Neuronal stem cell (in vitro differentiated cells): ENCODE measurements around the gene FAM240A.
A peak's percentile ranks its signal among the peaks of the same experiment; 100 is the strongest.
"Not testable (repeated sequence)": the region's sequence is repeated elsewhere in the genome, so short reads cannot be mapped to it uniquely, and the experiment has no call there.

Source experiments
- DNase-seq: peaks from one replicate; pipeline ENCODE4 v3.0.0-alpha.2; 2013; ENCODE audit warnings: low spot score
- H2AFZ ChIP-seq: one replicate; pipeline ENCODE4 v1.6.1; 2013; ENCODE audit warnings: mild to moderate bottlenecking, low read length, inconsistent platforms
- H2AK5ac ChIP-seq: 2 replicates; pipeline ENCODE4 v1.6.1; 2013; ENCODE audit warnings: low read depth, mild to moderate bottlenecking, inconsistent platforms, low read length, moderate library complexity, mixed read lengths
- H2BK120ac ChIP-seq: 2 replicates; pipeline ENCODE4 v1.6.1; 2013; ENCODE audit warnings: low read depth, mild to moderate bottlenecking, inconsistent platforms, low read length, moderate library complexity, mixed read lengths
- H2BK12ac ChIP-seq: one replicate; pipeline ENCODE4 v1.6.1; 2013; ENCODE audit warnings: low read length, inconsistent platforms
- H2BK15ac ChIP-seq: 2 replicates; pipeline ENCODE4 v1.6.1; 2013; ENCODE audit warnings: mild to moderate bottlenecking, low read length, inconsistent platforms, mixed read lengths
- H2BK5ac ChIP-seq: one replicate; pipeline ENCODE4 v1.6.1; 2013; ENCODE audit warnings: inconsistent platforms, mild to moderate bottlenecking, low read length, moderate library complexity
- H3K14ac ChIP-seq: one replicate; pipeline ENCODE4 v1.6.1; 2013; ENCODE audit warnings: low read length, inconsistent platforms
- H3K18ac ChIP-seq: 2 replicates; pipeline ENCODE4 v1.6.1; 2013; ENCODE audit warnings: low read length, inconsistent platforms
- H3K23ac ChIP-seq: 2 replicates; pipeline ENCODE4 v1.6.1; 2013; ENCODE audit warnings: low read depth, mild to moderate bottlenecking, mixed read lengths, low read length, inconsistent platforms; ENCODE audit not compliant: poor library complexity
- H3K27ac ChIP-seq: replicated peaks from 3 replicates; pipeline ENCODE4 v1.5.1; 2013; ENCODE audit warnings: low read length, inconsistent platforms
- H3K27me3 ChIP-seq, 3 experiments: 2 replicates each; pipeline ENCODE4 v1.6.1; 2013; ENCODE audit warnings: low read length in 3 of 3, mild to moderate bottlenecking in 2 of 3, inconsistent platforms in 1 of 3, low read depth in 1 of 3, mixed read lengths in 1 of 3, moderate library complexity in 1 of 3; ENCODE audit not compliant: control insufficient read depth in 3 of 3, insufficient read depth in 3 of 3
- H3K36me3 ChIP-seq, 2 donors: replicated peaks in 1 of 2; 2 replicates each; pipeline ENCODE4 v1.6.1; 2013; ENCODE audit warnings: low read length in 2 of 2; ENCODE audit not compliant: control insufficient read depth in 2 of 2, insufficient read depth in 2 of 2
- H3K4ac ChIP-seq: 2 replicates; pipeline ENCODE4 v1.6.1; 2013; ENCODE audit warnings: inconsistent platforms, mild to moderate bottlenecking, low read length, moderate library complexity
- H3K4me1 ChIP-seq, 2 donors: 1 replicate in 1 of 2; 2 replicates in 1 of 2; pipeline ENCODE4 v1.6.1; 2013; ENCODE audit warnings: low read length in 2 of 2, low read depth in 1 of 2; ENCODE audit not compliant: control insufficient read depth in 2 of 2, insufficient read depth in 1 of 2
- H3K4me2 ChIP-seq: one replicate; pipeline ENCODE4 v1.6.1; 2013; ENCODE audit warnings: mild to moderate bottlenecking, low read length, inconsistent platforms; ENCODE audit not compliant: insufficient read depth, poor library complexity, severe bottlenecking
- H3K4me3 ChIP-seq, 2 donors: 2 replicates each; pipeline ENCODE4 v1.5.1; 2013; ENCODE audit warnings: low read length in 2 of 2, mild to moderate bottlenecking in 2 of 2, inconsistent platforms in 1 of 2, moderate library complexity in 1 of 2
- H3K79me1 ChIP-seq: one replicate; pipeline ENCODE4 v1.6.1; 2013; ENCODE audit warnings: low read depth, mild to moderate bottlenecking, inconsistent platforms, low read length, moderate library complexity
- H3K9ac ChIP-seq: one replicate; pipeline ENCODE4 v1.6.1; 2013; ENCODE audit warnings: mild to moderate bottlenecking, low read depth, low read length, inconsistent platforms; ENCODE audit not compliant: poor library complexity
- H3K9me3 ChIP-seq, 2 donors: replicated peaks in 1 of 2; 2 replicates each; pipeline versions ENCODE3 to v1.6.1; 2013; ENCODE audit warnings: low read length in 2 of 2, mild to moderate bottlenecking in 2 of 2, inconsistent platforms in 1 of 2, low read depth in 1 of 2, mixed read lengths in 1 of 2, moderate library complexity in 1 of 2; ENCODE audit not compliant: control insufficient read depth in 2 of 2, insufficient read depth in 1 of 2
- H4K8ac ChIP-seq: one replicate; pipeline ENCODE4 v1.6.1; 2013; ENCODE audit warnings: low read depth, mild to moderate bottlenecking, inconsistent platforms, low read length, moderate library complexity
- H4K91ac ChIP-seq: one replicate; pipeline ENCODE4 v1.6.1; 2013; ENCODE audit warnings: low read length, low read depth, mild to moderate bottlenecking, inconsistent platforms; ENCODE audit not compliant: poor library complexity
- WGBS, 2 donors: extraction: QIAGEN DNeasy Blood & Tissue Kit; methylation state at CpG; one replicate each; pipeline ENCODE4 v1.1.7; 2013; ENCODE audit warnings: missing lambda C conversion rate in 2 of 2, mixed read lengths in 1 of 2; ENCODE audit not compliant: insufficient read length in 2 of 2, insufficient replicate concordance in 1 of 2; ENCODE audit errors: extremely low coverage in 2 of 2; 5-methylcytosine and 5-hydroxymethylcytosine counted together

The FAM240A gene

DNA sequence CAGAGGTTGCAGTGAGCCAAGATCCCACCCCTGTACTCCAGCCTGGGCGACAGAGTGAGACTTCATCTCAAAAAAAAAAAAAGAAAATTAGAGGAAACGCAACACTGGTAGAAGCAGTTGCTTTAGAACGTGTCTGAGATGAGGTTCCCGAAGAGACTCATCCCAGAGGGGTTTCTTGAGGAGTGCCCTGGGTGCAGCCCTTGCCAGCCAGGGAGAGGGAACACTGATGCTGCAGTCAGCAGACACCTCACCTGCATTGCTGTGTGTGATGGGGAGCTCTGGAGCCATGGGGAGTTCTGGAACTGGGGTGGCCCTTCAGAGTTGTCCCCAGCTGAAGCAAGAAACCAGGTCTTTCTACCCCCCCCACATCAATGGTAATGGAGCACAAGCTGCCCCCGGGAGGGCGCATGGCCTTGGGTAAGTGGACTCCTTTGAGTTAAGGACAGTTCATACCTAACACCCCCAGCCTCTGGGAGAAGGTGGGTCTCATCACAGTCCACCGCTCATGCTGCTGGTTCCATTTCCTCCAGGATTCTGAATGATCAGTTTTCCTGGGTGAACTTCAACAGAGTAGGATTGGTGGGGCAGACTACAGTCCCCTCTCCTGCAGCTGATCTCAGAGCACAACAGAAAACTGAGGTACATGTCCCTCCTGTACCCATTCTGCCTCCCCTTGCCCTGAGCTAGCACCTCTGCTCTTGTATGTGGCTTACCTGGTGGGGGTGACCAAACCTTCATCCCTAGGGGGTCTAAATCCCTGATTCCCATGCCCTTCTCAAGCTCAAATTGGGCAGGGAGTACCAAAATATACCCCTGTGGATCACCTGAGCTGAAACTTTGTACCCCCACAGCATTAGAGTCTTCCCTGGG, 27.5 kb upstream of the FAM240A start:
- Histone ChIP-seq H3K27ac (no peak overlapping the region), H3K18ac (no peak overlapping the region), H3K79me1 (no peaks in the 10 kb centered on the region), H2AFZ (no peak overlapping the region), H3K9me3 (no peaks in the 10 kb centered on the region), H2BK12ac (no peak overlapping the region), H3K4me1 (no peaks in the 10 kb centered on the region), H3K23ac (peak overlapping the region; percentile 29), H3K27me3 (peaks cover 0 to 11% (median 11%) of the 10 kb centered on the region in 3 experiments), H2BK120ac (no peak overlapping the region), H3K14ac (no peak overlapping the region), H3K4ac (no peak overlapping the region), H2BK15ac (no peak overlapping the region), H4K91ac (no peak overlapping the region), H3K4me3 (no peak overlapping the region), H3K4me2 (no peak overlapping the region), H3K36me3 (no peaks in the 10 kb centered on the region), H4K8ac (no peak overlapping the region), H3K9ac (no peak overlapping the region), H2AK5ac (peak overlapping the region; percentile 18), H2BK5ac (peak overlapping the region; percentile 10)
- DNase-seq = no peak
- no CpG with 5 or more reads among the region's 7 CpGs for WGBS, 2 donors

DNA sequence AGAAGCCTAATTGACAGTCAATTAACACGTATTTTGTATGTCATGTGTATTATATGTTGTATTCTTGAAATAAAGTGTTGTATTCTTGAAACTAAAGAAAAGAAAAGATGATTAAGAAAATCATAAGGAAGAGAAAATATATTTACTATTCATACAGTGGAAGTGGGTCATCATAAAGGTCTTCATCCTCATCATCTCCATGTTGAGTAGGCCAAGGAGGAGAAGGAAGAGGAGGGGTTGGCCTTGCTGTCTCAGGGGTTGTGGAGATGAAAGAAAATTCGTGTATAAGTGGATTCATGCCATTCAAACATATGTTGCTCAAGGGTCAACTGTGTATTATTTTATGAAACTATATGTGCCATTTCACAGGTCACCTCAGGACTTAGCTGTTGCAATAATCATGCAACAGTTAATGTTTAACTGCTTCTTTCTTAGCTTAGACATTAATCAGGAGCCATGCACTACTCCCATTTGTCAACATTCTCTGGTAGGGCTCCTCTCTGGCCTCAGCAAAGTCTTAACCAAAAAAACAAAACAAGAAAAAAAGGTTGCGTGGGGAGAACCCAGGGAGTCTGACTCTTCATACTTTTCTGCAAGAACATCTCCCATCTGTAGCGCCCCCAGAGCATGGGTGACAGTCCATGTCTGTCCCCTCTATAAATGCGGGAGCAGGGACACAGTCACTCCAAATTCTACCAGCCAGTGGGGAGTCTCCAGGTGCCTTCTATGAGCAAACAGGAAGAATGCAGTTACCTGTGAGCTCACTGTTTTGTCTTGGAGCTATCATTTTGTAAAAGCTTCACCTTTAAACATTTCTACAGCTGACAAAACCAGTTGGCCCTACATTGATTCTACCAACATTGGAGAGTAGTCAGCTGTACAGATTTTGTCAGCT, 26.3 kb upstream of the FAM240A start:
- Histone ChIP-seq H2AFZ (no peak overlapping the region), H3K4me1 (no peaks in the 10 kb centered on the region), H2BK5ac (no peak overlapping the region), H3K36me3 (no peaks in the 10 kb centered on the region), H3K27me3 (no peaks in the 10 kb centered on the region), H2BK120ac (no peak overlapping the region), H2AK5ac (no peak overlapping the region), H3K14ac (no peak overlapping the region), H3K18ac (no peak overlapping the region), H3K23ac (no peak overlapping the region), H2BK12ac (no peak overlapping the region), H3K79me1 (no peaks in the 10 kb centered on the region), H3K9me3 (no peaks in the 10 kb centered on the region), H3K9ac (no peak overlapping the region), H2BK15ac (no peak overlapping the region), H3K4me3 (no peak overlapping the region), H4K91ac (no peak overlapping the region), H4K8ac (peak overlapping the region; percentile 29), H3K4ac (no peak overlapping the region), H3K4me2 (no peak overlapping the region), H3K27ac (no peak overlapping the region)
- WGBS, 2 donors = no CpG with 5 or more reads among the region's 5 CpGs
- DNase-seq = no peak

DNA sequence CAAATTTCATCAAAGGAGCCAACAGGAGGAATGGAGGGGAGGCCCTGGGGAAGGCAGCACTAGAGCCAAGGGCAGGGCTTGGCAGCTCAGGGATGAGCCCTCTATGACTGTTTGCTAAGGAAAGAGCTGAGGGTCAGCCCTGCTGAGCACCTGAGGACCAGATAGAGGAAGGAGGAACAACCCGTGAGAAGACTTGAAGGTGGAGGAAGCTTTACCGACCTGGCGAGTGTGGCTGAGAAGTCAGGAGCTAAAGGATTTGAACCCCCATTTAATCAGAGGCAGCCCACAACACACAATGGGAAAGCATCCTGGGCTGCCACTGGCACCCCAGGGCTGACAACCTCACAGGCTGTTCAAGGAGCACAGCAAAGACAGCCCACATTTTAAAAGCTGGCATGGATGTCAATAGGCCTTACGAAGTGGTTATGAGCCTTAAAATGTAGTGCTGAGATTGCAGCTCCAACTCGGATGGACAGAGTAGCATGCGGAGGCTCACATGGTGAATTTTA, 25.5 kb upstream of the FAM240A start:
- H3K4ac ChIP-seq = no peak overlapping the region
- H2BK120ac ChIP-seq = no peak overlapping the region
- no peak overlapping the region for H2BK15ac ChIP-seq
- no peaks in the 10 kb centered on the region for H3K79me1 ChIP-seq
- no peak overlapping the region for H2BK12ac ChIP-seq
- H3K4me2 ChIP-seq = no peak overlapping the region
- no peak overlapping the region for H2AFZ ChIP-seq
- no peak overlapping the region for H3K14ac ChIP-seq
- H3K4me3 ChIP-seq = no peak overlapping the region
- no peak overlapping the region for H3K9ac ChIP-seq
- no peaks in the 10 kb centered on the region for H3K4me1 ChIP-seq
- no peak overlapping the region for H3K27ac ChIP-seq
- H3K27me3 ChIP-seq = no peaks in the 10 kb centered on the region
- H3K18ac ChIP-seq = no peak overlapping the region
- no peak overlapping the region for H2BK5ac ChIP-seq
- DNase-seq = no peak
- H2AK5ac ChIP-seq = no peak overlapping the region
- H3K23ac ChIP-seq = peak overlapping the region; percentile 71
- H3K9me3 ChIP-seq = no peaks in the 10 kb centered on the region
- H4K8ac ChIP-seq = no peak overlapping the region
- H3K36me3 ChIP-seq = no peaks in the 10 kb centered on the region
- WGBS, 2 donors = no CpG with 5 or more reads among the region's 6 CpGs
- H4K91ac ChIP-seq = no peak overlapping the region

DNA sequence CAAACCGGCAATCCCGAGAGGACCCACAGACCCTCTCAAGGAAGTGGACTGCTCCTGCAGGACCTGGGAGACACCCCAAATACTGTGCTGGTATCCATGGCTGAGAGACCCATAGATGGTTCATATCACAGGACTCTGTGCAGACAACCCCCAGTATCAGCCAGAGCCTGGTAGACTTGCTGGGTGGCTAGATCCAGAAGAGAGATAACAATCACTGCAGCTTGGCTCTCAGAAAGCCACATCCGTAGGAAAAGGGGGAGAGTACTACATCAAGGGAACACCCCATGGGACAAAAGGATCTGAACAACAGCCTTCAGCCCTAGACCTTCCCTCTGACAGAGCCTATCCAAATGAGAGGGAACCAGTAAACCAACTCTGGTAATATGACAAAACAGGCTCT, 25.1 kb upstream of the FAM240A start:
- no CpG with 5 or more reads among the region's 3 CpGs for WGBS, 2 donors
- H4K91ac ChIP-seq, H3K23ac ChIP-seq, H3K4me1 ChIP-seq, H2BK120ac ChIP-seq, H3K4ac ChIP-seq, H2BK12ac ChIP-seq, H3K36me3 ChIP-seq, H2AFZ ChIP-seq, H3K79me1 ChIP-seq, DNase-seq, H2BK15ac ChIP-seq, H2AK5ac ChIP-seq, H3K14ac ChIP-seq, H3K4me3 ChIP-seq, H4K8ac ChIP-seq, H3K9me3 ChIP-seq, H3K9ac ChIP-seq, H3K27me3 ChIP-seq, H3K27ac ChIP-seq, H2BK5ac ChIP-seq, H3K4me2 ChIP-seq, H3K18ac ChIP-seq: not testable (repeated sequence)
